Esophagus muscularis mucosa (tissue), 3 donors: ENCODE measurements around the gene SCN2A.

Source experiments
- POLR2A ChIP-seq: fragments of 450-650 bp; IDR thresholded peaks from one replicate; pipeline ENCODE4 v1.6.1; 2017; ENCODE audit warnings: antibody characterized with exemption, moderate library complexity, mild to moderate bottlenecking, low read depth
- POLR2AphosphoS5 ChIP-seq, 2 donors: sonication (generic); formaldehyde crosslinking; IDR thresholded peaks; one replicate each; pipeline ENCODE4 v1.6.1; 2017; ENCODE audit warnings: antibody characterized with exemption in 2 of 2
- TF ChIP-seq, protein P1 (sequence below), 3 experiments: fragments of 200-600 bp in 2 of 3; fragments of 450-650 bp in 1 of 3; sonication (generic) in 2 of 3; IDR thresholded peaks; one replicate each; pipeline ENCODE4 v1.5.1; 2017 to 2019; ENCODE audit warnings: antibody characterized with exemption in 3 of 3, mild to moderate bottlenecking in 2 of 3, moderate library complexity in 1 of 3

DNA sequence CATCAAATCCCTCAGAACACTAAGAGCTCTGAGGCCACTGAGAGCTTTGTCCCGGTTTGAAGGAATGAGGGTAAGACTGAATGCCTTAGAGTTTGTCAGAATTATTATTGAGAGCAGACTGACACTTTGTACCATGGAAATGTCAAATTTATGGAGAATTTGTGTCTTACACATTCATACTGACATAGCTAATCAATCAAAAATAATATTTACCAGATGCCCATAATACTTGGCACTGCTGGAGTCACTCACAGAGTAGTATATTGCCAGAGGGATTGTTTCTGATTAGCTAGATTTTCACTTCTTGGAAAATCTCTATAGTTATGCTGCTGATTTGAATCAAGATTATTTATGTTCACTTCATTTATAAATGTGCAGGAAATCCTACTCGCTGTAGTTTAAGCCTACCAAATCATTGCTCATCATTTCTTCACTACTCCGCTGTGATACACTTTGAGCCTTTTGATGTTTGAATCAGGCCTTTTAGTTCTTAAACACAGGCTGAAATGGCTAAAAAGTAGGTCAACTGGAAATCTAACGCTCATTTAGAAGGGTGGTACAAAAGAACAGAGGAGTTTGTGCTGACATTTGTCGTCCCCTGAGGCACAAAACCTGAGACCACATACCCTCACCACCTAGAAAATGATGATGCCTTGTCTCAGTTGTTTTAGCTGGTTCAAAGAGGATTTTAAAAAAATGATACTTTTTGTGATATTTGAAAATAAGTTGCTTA is 134.2 kb downstream of the SCN2A start:
- TF ChIP-seq, protein P1, sequence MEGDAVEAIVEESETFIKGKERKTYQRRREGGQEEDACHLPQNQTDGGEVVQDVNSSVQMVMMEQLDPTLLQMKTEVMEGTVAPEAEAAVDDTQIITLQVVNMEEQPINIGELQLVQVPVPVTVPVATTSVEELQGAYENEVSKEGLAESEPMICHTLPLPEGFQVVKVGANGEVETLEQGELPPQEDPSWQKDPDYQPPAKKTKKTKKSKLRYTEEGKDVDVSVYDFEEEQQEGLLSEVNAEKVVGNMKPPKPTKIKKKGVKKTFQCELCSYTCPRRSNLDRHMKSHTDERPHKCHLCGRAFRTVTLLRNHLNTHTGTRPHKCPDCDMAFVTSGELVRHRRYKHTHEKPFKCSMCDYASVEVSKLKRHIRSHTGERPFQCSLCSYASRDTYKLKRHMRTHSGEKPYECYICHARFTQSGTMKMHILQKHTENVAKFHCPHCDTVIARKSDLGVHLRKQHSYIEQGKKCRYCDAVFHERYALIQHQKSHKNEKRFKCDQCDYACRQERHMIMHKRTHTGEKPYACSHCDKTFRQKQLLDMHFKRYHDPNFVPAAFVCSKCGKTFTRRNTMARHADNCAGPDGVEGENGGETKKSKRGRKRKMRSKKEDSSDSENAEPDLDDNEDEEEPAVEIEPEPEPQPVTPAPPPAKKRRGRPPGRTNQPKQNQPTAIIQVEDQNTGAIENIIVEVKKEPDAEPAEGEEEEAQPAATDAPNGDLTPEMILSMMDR (IDR thresholded peaks at IDR 0.05) = no peak
- TF ChIP-seq POLR2A (no peak), POLR2AphosphoS5 (IDR thresholded peaks at IDR 0.05) (no peak)
